Measurements from ENCODE around the gene HDGFL3.
"Not testable (repeated sequence)": the region's sequence is repeated elsewhere in the genome, so short reads cannot be mapped to it uniquely, and the experiment has no call there.

The HDGFL3 gene

DNA sequence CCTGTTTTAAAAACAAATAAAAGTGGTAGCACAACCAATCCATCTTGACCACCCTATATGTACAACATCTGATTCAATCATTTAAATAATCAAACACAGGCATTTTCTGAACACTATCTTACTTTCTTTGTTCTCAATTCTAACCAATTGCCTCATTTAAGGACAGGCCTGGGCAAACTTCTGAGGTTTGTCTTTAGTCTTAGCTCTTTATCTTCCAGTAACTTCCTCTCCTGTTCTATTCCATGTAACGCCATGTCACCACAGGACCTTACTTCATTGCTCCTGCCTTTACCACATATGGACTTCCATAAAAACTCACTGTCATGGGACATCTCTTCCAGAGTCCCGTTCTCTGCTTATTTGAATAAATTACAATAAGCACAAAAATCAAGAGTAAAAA is 14.9 kb downstream of the HDGFL3 start:
- no peak for DNase-seq

DNA sequence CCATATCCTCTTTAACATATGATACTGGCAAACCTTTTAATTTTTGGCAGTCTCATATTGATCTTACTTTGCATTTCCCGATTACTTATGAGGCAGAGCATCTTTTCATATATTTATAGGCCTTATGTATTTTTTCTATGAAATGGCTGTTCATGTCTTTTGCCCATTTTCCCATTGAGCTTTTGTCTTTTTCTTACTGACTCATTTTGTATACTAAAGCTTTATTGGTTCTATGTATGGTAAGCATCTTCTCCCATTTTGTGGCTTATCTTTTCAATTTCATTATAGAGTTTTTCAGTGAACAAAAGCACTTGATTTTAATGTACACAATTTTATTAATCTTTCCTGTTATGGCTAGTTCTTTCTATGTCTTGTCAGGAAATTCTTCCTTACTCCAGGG is 17.2 kb downstream of the HDGFL3 start:
- no peak for DNase-seq

DNA sequence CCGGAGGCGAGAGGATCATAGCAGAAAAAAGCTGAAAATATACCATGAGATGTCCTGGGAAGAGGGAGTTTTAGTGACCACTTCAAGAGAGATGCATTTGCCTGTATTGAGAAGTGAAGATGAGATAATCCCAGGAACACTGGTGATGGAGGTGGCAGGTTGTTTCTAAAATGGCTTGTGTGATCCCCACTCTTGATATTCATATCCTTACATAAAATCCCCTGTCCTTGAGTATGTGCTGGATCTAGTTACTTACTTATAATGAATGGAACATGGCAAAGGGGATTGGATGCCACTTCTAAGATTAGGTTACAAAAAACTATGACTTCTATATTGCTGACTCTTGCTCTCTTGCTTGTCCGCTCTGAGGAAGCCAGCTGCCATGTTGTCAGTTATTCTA is 22.1 kb downstream of the HDGFL3 start:
- no peak for DNase-seq

DNA sequence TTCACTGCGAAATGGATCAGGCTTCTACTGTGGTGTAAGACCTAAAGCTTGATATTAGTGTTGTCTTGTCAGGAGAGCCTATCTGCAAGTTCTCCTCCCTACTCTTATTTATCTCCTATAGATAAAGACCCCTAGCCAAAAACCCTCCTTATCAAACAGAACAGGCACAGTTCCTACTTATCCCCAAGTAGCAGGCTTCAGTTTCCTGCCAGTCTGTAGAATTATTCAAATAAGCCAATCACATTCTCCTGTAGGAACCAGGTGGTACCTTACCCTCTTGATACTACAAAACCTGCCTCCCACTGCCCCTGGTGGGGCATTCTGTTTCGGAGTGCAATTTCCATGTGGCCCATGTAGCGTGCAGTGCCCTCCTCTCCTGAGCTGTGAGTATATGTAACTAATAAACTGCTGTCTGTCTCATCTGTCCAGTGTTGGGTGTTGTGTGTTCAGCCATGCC is 28.7 kb downstream of the HDGFL3 start:
- DNase-seq: no peak

DNA sequence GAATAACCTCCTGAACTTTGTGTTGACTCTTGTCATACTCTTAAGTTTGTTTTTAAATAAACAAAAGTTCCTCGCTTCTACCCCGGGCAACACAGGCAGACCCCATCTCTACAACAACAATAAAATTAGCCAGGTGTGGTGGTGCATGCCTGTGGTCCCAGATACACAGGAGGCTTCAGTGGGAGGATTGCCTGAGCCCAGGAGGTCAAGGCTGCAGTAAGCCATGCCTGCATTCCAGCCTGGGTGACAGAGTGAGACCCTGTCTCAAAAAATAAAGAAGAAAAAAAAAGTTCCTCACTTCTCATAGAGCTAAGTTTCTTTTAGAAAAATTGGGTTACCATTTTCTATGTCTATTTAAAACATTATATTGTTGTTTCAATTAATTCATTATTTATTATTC is 29.2 kb downstream of the HDGFL3 start:
- no peak for DNase-seq

DNA sequence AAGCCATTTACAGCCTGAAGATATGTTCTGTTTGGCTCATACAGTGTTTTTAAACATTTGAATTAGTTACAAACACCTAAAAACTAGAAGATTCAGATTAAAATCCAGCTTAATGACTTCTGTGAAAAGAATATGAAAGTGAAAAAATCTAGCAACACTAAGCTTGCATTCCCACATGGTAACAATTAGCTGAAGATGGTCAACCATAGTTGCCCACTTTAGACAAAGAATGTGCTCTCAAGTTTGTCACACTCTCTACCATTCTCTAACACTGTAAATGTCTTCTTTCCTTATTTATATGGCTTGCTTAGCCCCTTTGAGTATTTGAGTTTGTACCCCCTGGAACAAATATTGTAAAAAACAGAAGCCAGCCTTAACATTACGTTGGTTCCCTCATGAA is 32.7 kb downstream of the HDGFL3 start:
- DNase-seq: no peak

DNA sequence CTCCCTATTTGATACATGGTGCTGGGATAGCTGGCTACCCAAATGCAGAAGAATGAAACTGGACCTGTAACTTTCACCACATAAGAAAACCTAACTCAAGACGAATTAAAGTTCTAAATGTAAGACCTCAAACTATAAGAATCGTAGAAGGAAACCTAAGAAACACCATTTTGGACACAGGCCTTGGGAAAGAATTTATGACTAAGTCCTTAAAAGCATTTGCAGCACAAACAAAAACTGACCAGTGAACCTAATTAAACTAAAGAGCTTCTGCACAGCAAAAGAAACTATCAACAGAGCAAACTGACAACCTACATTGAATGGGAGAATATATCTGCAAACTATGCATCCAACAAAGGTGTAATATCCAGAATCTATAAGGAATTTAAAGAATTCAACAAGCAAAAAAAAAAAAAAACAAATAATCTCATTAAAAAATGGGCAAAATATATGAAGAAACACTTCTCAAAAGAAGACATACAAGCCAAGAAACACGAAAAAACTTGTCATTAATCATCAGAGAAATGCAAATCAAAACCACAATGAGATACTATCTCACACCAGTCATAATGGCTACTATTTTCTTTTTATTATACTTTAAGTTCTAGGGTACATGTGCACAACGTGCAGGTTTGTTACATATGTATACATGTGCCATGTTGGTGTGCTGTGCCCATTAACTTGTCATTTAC is 37.0 kb downstream of the HDGFL3 start:
- DNase-seq: no peak

DNA sequence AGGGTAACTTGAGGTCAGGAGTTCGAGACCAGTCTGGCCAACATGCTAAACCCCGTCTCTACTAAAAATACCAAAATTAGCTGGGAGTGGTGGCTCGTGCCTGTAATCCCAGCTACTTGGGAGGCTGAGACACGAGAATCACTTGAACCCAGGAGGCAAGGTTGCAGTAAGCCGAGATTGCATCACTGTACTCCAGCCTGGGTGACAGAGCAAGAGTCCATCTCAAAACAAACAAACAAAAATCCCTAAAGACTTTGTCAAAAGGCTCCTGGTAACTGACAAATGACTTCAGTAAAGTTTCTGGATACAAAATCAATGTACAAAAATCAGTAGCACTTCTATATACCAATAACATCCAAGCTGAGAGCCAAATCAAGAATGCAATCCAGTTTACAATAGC is 38.0 kb downstream of the HDGFL3 start:
- not testable (repeated sequence) for DNase-seq

DNA sequence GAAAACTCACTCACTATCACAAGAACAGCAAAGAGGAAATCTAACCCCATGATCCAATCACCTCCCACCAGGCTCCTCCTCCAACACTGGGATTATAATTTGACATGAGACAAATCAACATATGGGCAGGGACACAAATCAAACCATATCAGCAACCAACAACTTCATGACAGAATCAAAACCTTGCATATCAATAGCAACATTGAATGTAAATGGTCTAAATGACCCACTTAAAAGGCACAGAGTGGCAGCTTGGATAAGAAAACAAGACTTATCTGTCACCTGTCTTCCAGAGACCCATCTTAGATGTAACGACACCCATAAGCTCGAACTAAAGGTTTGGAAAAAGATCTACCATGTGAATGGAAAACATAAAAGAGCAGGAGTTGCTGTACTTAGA is 40.8 kb downstream of the HDGFL3 start:
- DNase-seq: no peak

DNA sequence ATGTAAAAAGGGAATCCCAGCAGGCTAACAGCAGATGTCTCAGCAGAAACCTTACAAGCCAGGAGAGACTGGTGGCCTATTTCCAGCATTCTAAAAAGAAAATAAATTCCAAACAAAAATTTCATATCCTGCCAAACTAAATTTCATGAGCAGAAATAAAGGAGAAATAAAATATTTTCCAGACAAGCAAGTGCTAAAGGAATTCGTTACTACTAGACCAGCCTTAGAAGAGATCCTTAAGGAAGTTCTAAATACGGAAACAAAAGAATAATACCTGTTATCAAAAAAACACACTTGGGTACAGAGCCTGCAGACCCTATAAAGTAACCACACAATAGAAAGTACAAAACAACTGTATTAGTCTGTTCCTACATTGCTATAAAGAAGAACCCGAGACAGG is 41.4 kb downstream of the HDGFL3 start:
- DNase-seq: peak; percentile 3

DNA sequence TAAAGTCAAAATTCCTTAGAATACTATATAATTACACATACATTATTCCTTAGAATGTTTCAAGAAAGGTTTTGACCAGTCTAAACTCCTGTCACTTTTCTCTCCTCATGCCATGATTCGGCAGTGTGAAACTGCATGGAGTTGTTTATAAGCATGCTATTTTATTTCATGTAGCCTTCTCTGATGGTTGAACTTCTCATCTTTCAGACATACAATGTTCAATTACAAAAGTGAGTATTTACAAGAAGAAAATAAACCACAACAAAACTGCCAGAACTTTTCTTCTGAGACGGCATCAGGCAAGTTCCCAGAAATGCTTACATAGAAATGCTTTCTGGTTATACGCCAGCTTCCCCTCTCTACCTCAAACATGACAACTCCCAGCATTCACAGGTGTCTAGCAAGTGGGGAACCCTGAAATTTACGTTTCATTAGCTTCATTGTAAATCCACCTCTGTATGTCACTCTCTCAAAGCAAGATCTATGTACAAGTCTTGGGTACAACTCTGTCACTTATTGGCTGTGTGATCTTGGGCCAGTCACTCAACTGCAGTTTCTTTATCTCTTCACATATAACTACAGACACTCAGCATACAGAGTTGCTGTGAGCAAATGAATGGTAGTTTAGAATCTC is 42.7 kb downstream of the HDGFL3 start:
- no peak for DNase-seq

DNA sequence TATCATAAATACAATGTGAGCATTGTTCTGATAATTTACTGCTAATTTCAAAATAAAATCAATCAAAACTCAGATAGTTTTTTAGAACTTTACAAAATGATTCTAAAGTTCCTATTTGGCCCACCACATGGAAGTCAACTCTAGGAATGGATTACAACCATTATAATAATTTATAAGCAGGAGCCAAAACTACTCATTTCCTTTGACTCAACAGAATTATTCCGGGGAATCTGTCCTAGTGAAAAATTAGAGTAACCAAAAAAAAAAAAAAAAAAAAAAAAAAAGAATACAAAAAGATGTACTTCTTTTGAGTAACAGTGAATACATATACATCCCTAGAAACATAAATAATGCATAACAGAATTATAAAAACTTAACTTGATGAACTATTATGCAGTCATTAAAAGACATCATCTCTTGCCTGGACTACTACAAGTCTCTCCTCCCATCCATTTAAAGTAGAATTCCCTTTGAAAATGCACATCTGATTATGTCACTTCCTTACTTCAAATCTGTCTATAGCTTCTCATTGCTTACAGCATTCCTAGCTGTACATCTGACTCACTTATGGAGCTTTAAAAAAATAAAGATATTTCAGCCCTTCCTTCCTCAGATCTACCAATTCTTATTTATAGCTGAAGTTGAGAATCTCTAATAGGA is 43.4 kb downstream of the HDGFL3 start:
- no peak for DNase-seq

DNA sequence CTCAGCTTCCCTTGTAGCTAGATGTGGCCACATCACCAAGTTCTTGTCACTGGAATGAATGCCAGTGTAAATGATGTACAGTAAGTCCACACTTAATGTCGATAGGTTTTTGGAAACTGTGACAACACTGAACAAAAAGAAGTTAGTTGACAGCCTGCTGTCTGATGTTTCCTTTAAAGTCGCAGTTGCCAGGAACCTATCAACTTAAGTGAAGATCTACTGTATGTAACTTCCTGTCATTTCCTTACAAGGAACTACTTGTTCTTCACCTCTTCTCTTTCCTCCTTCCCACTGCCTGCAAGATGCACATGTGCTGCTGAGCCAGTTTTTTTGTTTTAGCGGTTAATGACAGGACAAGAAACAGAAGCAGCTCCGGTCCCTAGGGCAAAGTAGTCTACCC is 44.6 kb downstream of the HDGFL3 start:
- no peak for DNase-seq

DNA sequence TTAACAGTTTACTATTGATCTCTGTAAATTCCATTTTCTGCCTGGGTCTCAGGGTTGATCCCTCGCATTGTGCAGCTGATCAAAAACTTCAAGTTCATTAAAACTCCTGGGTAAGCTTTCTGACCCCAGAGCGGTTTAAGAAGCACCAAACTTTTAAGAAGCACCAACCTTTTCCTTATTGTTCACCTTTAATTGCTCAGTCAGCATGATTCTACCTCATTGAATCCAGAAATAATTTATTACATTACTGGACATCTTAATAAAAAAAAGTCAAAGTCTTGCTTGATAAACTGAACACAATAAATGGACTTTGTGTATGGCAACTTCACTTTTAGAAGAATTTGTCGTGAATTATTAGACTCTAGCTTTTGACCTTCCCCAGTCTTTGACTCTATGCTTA is 46.9 kb downstream of the HDGFL3 start:
- no peak for DNase-seq

DNA sequence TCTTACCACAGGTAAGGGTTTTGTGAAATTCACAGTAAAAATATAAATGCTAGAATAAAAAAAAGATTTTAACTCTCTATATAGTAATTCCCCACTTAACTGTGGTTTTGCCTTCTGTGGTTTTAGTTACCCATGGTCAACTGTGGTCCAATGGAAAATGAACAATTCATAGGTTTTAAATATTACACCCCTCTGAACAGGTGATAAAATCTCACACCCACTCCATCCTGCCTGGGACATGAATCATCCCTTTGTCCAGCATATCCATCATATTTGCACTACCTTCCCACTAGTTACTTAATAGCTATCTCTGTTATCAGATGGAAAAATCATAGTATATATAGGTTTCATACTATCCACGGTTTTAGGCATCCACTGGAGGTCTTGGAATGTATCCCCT is 49.2 kb downstream of the HDGFL3 start:
- DNase-seq: no peak

DNA sequence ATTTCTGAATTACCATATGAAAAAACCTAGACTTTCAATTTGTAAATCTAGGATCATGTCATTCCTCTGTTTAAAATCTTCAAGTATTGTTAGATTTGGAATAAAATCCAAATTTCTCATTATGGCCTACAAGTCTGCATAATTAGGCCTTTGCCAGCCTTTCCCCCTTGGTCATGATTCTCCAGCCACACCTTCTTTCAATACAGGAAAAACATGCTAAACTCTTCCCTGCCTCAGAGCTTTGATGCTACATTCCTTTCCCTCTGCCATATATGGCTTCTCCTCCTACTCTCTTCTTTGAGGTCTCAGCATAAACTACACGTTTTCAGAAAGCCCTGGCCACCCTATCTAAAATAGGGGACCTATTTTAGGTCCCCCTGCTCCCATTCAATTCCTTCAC is 51.7 kb downstream of the HDGFL3 start:
- DNase-seq: no peak

DNA sequence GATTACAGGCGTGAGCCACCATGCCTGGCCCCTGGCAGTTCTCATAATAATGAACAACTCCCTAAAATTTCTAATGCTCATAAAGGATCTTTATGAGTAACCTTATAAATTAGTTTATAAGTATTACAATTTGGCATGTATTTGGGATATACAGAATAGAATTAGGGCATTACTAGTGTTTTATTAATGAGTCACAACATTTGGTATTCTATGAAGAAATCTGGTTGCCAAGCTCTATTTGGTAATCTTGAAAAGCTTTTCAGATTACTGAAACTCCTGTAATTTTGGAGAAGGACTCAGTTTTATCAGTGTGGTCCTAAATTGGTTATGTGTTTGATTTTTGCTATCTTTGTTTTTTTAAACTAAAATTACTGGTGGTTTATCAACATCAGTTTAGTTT is 54.3 kb downstream of the HDGFL3 start:
- no peak for DNase-seq

DNA sequence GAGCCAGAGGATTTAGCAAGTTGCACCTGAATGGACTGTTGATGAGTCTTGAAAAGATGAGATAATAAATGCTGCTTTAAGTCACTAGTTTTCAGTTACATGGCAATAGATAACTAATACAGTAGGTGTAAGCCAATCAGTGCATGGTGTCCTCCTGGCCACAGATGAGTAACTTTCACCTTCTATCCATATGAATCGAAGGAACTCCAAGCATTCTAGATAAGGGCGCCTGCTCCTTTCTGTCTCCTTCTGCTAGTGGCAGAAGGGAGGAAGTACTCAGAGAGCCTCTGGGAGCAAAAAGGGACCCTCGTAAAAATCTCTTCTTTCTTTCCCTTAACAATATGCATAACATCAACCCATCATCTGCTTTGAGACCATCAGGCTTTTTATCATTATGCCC is 62.9 kb downstream of the HDGFL3 start:
- DNase-seq: no peak

DNA sequence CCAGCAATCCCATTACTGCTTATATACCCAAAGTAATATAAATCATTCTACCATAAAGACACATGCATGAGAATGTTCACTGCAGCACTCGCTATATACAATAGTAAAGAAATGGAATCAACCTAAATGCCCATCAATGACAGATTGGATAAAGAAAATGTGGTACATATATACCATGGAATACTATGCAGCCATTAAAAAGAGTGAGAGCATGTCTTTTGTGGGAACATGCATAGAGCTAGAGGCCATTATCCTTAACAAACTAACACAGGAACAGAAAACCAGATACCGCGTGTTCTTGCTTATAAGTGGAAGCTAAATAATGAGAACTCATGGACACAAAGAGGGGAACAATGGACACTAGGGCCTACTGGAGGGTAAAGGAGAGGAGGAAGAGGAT is 65.5 kb downstream of the HDGFL3 start:
- not testable (repeated sequence) for DNase-seq

DNA sequence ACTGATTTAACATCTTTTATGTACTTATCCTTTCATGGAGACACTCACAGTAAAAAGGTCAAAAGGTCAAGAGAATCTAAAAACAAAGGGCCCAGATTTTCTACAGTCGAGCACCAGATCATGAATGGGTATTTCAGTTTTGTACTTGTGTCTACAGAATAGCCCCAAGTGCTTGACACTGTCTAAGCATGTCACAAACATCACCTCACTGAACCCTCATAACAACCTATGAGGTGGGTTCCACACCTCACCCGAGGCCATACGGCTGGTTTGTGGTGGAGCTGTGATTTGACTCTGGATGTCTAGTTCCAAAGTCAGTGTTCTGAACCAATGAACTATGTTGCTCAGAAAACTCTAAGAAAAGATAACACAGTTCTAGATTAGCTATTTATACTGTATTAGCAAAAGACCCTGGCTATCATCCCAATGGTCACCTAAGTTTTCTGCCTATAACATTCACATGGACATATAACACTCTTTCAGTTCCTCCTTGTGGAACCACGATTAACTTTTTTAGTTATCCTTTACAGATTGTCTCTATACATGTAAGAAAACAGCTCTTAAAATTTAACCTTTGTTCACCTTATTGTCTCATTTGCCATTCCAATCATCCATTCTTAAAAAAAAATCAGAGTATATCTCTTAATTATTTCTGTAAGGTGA is 74.6 kb downstream of the HDGFL3 start:
- DNase-seq: no peak

DNA sequence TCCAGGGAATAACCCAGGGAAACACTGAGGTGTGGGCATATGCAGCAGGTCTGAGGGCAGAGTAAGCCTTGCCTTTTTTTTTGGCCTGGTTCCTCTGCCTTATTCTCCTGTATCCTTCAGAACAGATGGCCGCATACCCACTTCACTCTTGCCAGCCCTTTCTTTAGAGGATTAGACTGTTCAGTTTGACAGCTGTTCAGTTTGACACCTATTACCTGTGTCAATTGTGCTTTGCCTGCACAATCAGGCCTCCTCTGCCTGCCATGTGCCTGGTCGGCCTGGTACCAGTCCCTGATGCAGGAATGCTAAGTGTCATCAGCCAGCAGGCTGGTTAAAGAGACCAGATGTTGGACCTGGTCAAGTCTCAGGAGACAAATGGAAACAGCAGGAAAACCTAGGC is 77.8 kb downstream of the HDGFL3 start:
- no peak for DNase-seq

DNA sequence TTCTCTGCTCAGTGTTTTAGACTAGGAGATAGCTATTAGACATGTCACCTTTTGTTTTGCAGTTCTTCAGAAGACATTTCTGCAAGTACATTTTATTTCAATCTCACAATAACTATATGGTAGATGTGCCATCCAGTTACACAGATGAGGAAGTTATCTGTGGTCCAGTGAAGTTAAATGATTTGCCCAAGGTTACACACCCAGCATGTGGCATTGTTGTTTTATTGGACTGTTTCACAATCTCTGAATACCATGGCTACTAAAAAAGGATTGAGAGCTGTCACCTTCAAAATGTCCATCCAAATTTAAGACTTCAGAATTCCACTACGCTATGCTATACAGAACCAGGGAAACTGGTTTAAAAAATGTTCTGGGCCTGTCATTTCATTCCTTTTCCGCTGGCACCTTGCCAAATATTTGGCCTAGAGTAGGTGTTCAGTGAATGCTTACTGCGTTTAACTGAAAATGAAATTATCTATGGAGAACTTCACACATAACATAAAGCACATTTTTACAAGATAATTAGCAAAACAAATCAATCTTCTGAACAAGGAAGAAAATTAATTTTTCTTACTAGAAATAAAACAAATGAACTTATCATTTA is 80.0 kb downstream of the HDGFL3 start:
- DNase-seq: no peak

DNA sequence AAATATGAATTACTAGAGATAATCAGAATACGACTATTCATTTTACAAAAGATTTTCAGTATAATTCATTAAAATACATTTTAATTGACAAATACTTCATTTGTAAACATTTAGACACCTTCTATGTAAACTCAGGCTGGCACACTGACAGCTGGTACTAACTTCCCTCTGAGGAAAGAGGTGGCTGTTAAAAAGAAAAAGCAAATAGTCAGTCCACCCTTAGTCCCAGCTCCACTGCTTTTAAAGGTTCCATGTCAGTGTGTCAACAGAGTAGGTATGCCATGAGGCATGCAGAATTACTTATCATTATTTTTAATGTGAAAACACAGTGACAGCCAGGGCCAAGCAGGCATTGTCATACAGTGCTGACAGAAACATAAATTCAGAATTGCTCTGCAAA is 84.1 kb downstream of the HDGFL3 start:
- no peak for DNase-seq

All from retina (tissue), 1 donor.